SU-DHL-6 (cell line): ENCODE measurements around the gene CR2.

Source experiments
- H2AFZ ChIP-seq: fragments of 200-600 bp; sonication (generic); 2 replicates; pipeline ENCODE4 v1.6.1; 2014; ENCODE audit warnings: low read depth, mild to moderate bottlenecking, moderate library complexity, mixed read lengths, antibody characterized with exemption, low read length; ENCODE audit not compliant: severe bottlenecking
- H3F3A ChIP-seq: fragments of 200-600 bp; shearing (Covaris generic); 2 replicates; pipeline ENCODE4 v1.6.0; 2016; ENCODE audit warnings: antibody characterized with exemption, mild to moderate bottlenecking; ENCODE audit not compliant: insufficient read depth
- H3K27ac ChIP-seq: fragments of 200-600 bp; sonication (generic); 2 replicates; pipeline ENCODE4 v1.5.1; 2016; ENCODE audit warnings: low read depth, mild to moderate bottlenecking, low read length, moderate library complexity, mixed read lengths
- H3K27me3 ChIP-seq: fragments of 200-600 bp; sonication (generic), shearing (Covaris generic); 2 replicates; pipeline ENCODE4 v1.6.0; 2014; ENCODE audit warnings: mild to moderate bottlenecking, low read length
- H3K36me3 ChIP-seq: fragments of 200-600 bp; sonication (generic); 2 replicates; pipeline ENCODE4 v1.6.1; 2014; ENCODE audit warnings: mild to moderate bottlenecking, low read length, mixed read lengths
- H3K4me2 ChIP-seq: fragments of 300-600, 200-600 bp; shearing (Covaris generic), sonication (generic); 2 replicates; pipeline ENCODE4 v1.6.0; 2014; ENCODE audit warnings: low read length, low read depth, mild to moderate bottlenecking; ENCODE audit not compliant: poor library complexity, severe bottlenecking
- H3K4me3 ChIP-seq: fragments of 200-600 bp; sonication (generic); 2 replicates; pipeline ENCODE4 v1.5.1; 2014; ENCODE audit warnings: antibody characterized with exemption, low read length, mild to moderate bottlenecking, mixed read lengths; ENCODE audit not compliant: insufficient read depth, poor library complexity, severe bottlenecking
- H3K79me2 ChIP-seq: fragments of 200-600 bp; sonication (generic); 2 replicates; pipeline ENCODE4 v1.6.1; 2014; ENCODE audit warnings: mild to moderate bottlenecking, low read length, moderate library complexity; ENCODE audit not compliant: insufficient read depth
- H3K9ac ChIP-seq: fragments of 200-600 bp; sonication (generic); 2 replicates; pipeline ENCODE4 v1.7.0; 2014; ENCODE audit warnings: mild to moderate bottlenecking, low read length
- H3K9me2 ChIP-seq: fragments of 200-600 bp; sonication (generic); replicated peaks from 2 replicates; pipeline ENCODE4 v1.6.1; 2014; ENCODE audit warnings: low read length; ENCODE audit not compliant: insufficient read depth
- H3K9me3 ChIP-seq: fragments of 200-600 bp; sonication (generic); 2 replicates; pipeline ENCODE4 v1.6.1; 2014; ENCODE audit warnings: low read length, mixed read lengths; ENCODE audit not compliant: insufficient read depth
- H4K20me1 ChIP-seq: fragments of 200-600 bp; sonication (generic); 2 replicates; pipeline ENCODE4 v1.6.1; 2014; ENCODE audit warnings: low read depth, mild to moderate bottlenecking, antibody characterized with exemption, low read length, moderate library complexity, mixed read lengths
- CTCF ChIP-seq: fragments of 200-600 bp; sonication (generic); IDR thresholded peaks from one replicate; pipeline ENCODE4 v1.5.1; 2017; ENCODE audit warnings: antibody characterized with exemption, mild to moderate bottlenecking, low read length, moderate library complexity; ENCODE audit not compliant: insufficient read depth, poor library complexity, severe bottlenecking
- EZH2phosphoT487 ChIP-seq: fragments of 200-600 bp; sonication (generic), shearing (Covaris generic); conservative IDR thresholded peaks from 2 replicates; pipeline ENCODE4 v1.6.1; 2018; ENCODE audit warnings: mild to moderate bottlenecking, antibody characterized with exemption, low read length, moderate library complexity, mixed read lengths

Gene CR2

GRCh38 chr1:207504438-207504837 is 50.3 kb downstream of the CR2 start:
- H3K27me3 ChIP-seq = no peaks in the 10 kb centered on the region
- H3K27ac ChIP-seq = no peak overlapping the region
- no peaks in the 10 kb centered on the region for H4K20me1 ChIP-seq
- H3F3A ChIP-seq = no peaks in the 10 kb centered on the region
- no peak for TF ChIP-seq EZH2phosphoT487
- TF ChIP-seq CTCF = no peak
- no peak overlapping the region for H3K9ac ChIP-seq
- no peak overlapping the region for H3K4me2 ChIP-seq
- no peaks in the 10 kb centered on the region for H3K79me2 ChIP-seq
- H3K36me3 ChIP-seq = no peaks in the 10 kb centered on the region
- H2AFZ ChIP-seq = no peak overlapping the region
- H3K9me3 ChIP-seq = no peaks in the 10 kb centered on the region
- no peaks in the 10 kb centered on the region for H3K9me2 ChIP-seq
- no peak overlapping the region for H3K4me3 ChIP-seq

GRCh38 chr1:207510444-207510843 is 56.3 kb downstream of the CR2 start:
- no peak for TF ChIP-seq CTCF
- Histone ChIP-seq H2AFZ (no peak overlapping the region), H3K9me2 (no peaks in the 10 kb centered on the region), H3K9ac (no peak overlapping the region), H3K4me2 (no peak overlapping the region), H3K36me3 (no peaks in the 10 kb centered on the region), H3K9me3 (no peaks in the 10 kb centered on the region), H3K4me3 (no peak overlapping the region), H3K27ac (no peak overlapping the region), H4K20me1 (no peaks in the 10 kb centered on the region), H3K27me3 (no peaks in the 10 kb centered on the region), H3F3A (no peaks in the 10 kb centered on the region), H3K79me2 (no peaks in the 10 kb centered on the region)

GRCh38 chr1:207514890-207515289 is 60.8 kb downstream of the CR2 start:
- Histone ChIP-seq H3K79me2 (no peaks in the 10 kb centered on the region), H3K9me2 (no peaks in the 10 kb centered on the region), H3K36me3 (no peaks in the 10 kb centered on the region), H3K4me3 (no peak overlapping the region), H2AFZ (no peak overlapping the region), H4K20me1 (no peaks in the 10 kb centered on the region), H3K9ac (no peak overlapping the region), H3K27me3 (no peaks in the 10 kb centered on the region), H3K27ac (no peak overlapping the region), H3K4me2 (no peak overlapping the region), H3F3A (no peaks in the 10 kb centered on the region), H3K9me3 (no peaks in the 10 kb centered on the region)
- no peak for TF ChIP-seq EZH2phosphoT487
- TF ChIP-seq CTCF = no peak

GRCh38 chr1:207516729-207517128 is 62.6 kb downstream of the CR2 start:
- Histone ChIP-seq H3K79me2 (no peaks in the 10 kb centered on the region), H3K27ac (no peak overlapping the region), H3K9me2 (no peaks in the 10 kb centered on the region), H3K27me3 (no peaks in the 10 kb centered on the region), H4K20me1 (no peaks in the 10 kb centered on the region), H3K9ac (no peak overlapping the region), H3K9me3 (no peaks in the 10 kb centered on the region), H3K36me3 (no peaks in the 10 kb centered on the region), H2AFZ (no peak overlapping the region), H3F3A (no peaks in the 10 kb centered on the region), H3K4me2 (no peak overlapping the region), H3K4me3 (no peak overlapping the region)
- TF ChIP-seq CTCF = no peak
- TF ChIP-seq EZH2phosphoT487 = no peak
